Fibroblast of lung (primary cell): Measurements from ENCODE around the gene REPS1.

Experiments
- CTCF ChIP-seq, 2 donors: IDR thresholded peaks in 1 of 2; conservative IDR thresholded peaks in 1 of 2; 1 replicate in 1 of 2; 2 replicates in 1 of 2; pipeline ENCODE4 v1.5.1; 2011 to 2012; ENCODE audit warnings: low read length in 2 of 2, control low read depth in 1 of 2, inconsistent platforms in 1 of 2, low read depth in 1 of 2, mild to moderate bottlenecking in 1 of 2
- EZH2 ChIP-seq: IDR thresholded peaks from 2 replicates; pipeline ENCODE4 v1.5.1; 2012; ENCODE audit warnings: low read length, control low read depth, mild to moderate bottlenecking; ENCODE audit errors: missing control alignments

GRCh38 chr6:138873191-138873590 is 114.9 kb downstream of the REPS1 start:
- no peak for TF ChIP-seq EZH2
- no peak for TF ChIP-seq CTCF (conservative IDR thresholded peaks at IDR 0.05 in 1 of 2, IDR thresholded peaks at IDR 0.05 in 1 of 2; ENCODE audit: low read depth in 1 of 2, low read length in 2 of 2)
